HG03342 (cell line): ENCODE data around the gene PTPN1.
"Not testable (repeated sequence)": the region's sequence is repeated elsewhere in the genome, so short reads cannot be mapped to it uniquely, and the experiment has no call there.

ENCODE experiments used
- ATAC-seq: cut with Tn5 transposase; IDR thresholded peaks from one replicate; pipeline ENCODE4 v1.9.1; 2021; ENCODE audit warnings: mild to moderate bottlenecking, moderate library complexity; ENCODE audit not compliant: unreplicated experiment

The PTPN1 gene

DNA sequence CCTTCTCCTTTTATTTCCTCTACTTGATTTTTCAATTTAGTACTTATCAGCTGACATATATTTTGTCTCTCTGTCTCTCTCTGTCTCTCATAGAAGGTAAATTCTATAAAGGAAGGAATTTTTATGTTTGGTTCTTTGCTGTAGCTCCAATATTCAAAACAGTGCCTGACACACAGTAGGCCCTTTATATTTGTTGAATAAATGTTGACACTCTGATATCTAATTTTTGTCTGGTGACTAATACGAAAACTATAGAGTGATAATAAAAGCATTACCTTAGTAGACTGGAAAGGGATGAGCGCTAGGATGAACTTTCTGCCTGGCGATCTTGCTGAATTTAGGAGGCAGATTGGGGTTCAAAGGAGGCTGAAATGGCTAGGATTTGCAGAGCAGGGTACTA lies 42.8 kb downstream of the PTPN1 start:
- no peak for ATAC-seq

DNA sequence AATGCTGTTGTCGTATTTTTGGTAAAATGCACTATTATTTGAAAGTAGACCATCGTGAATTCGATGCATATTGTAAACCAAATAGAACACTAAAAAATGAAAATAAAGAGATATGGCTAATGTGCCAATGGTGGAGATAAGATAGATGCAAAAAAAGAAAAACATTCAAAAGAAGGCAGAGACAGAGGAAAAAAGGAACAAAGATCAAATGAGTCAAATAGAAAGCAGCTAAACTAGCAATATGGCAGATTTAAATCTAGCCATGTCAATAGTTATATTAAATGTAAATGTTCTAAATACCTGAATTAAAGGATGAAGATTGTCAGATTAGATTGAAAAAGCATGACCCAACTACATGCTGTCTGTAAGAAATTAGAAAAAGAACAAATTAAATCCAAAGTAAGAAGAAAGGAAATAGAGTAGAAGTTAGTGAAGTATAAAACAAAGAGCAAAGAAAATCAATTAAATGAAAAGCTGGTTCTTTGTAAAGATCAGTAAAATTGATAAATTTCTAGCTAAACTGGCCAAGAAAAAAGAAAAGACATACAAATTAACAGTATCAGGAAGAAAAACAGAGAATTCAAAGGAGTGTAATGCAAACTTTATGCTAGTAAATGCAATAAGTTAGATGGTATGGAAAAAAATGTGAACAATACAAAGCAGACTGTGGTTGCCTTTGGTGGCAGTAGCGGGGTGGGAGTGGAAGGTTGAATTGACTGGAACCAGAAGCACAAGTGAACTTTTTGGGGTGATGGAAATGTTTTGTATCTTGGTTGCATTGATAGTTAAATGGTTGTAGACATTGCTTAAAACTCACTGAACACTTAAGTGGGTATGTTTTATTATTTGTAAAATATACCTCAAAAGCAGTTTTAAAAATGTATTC lies 44.8 kb downstream of the PTPN1 start:
- no peak for ATAC-seq

GRCh38 chr20:50555662-50556061 lies 45.5 kb downstream of the PTPN1 start:
- ATAC-seq = no peak

- ATAC-seq = no peak
Measured at GRCh38 chr20:50557549-50558134, 47.5 kb downstream of the PTPN1 start.

GRCh38 chr20:50558483-50558925 lies 48.3 kb downstream of the PTPN1 start:
- no peak for ATAC-seq

DNA sequence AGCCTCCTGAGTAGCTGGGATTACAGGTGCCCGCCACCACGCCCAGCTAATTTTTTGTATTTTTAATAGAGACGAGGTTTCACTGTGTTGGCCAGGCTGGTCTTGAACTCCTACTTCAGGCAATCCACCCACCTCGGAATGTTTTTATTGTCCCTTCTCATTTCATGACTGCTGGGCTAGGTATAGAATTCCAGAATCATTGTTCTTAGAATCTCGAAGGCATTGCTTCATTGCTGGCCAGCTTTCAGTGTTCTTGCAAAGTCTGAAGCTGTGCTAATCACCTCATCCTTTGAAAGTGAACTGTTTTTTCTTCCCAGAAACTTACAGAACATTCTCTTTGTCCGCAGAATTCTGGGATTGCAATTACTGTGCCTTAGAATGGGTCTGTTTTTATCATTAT lies 49.0 kb downstream of the PTPN1 start:
- no peak for ATAC-seq

- ATAC-seq = no peak
Measured at GRCh38 chr20:50559856-50560638, 49.9 kb downstream of the PTPN1 start.

DNA sequence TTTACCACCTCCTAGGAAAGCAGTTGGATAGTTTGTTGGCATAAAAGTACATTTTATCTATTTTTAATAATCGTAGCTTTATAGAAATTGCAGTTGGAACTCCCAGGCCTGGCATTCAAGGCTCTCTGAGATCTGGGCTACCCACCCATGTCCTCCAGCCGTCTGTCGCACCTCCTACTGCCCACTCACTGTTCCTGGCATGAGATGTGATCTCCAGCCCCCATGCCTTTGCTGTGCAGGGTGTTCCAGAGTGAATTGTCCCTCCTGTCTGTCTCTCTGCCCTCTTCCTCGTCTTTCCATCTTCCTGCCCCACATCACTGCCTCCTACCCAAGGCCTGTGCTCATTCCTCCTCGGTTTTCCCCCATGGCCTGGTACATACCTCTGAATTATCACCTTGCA lies 50.7 kb downstream of the PTPN1 start:
- no peak for ATAC-seq

GRCh38 chr20:50561379-50562078 lies 51.3 kb downstream of the PTPN1 start:
- no peak for ATAC-seq

DNA sequence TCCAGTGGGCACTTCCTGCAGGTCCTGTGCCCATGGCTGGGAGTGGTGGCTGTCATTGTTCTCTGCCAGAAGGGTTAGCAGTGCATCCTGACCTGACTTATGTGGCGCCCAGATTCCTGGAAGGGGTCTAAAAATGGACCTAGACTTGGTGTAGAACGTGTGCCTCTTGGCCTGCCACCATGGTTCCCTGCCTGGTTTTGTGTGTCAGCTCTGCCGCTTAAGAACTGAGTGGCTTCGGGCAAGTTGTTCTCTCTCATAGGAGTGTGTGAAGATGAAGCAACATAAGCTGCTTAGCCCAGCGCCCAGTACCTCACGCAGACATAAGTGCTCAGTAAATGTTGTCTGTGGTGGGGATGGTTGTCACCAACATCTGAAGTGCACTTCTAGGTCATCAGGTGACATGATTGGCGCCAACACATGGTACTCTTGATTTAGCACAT lies 52.1 kb downstream of the PTPN1 start:
- ATAC-seq = no peak

DNA sequence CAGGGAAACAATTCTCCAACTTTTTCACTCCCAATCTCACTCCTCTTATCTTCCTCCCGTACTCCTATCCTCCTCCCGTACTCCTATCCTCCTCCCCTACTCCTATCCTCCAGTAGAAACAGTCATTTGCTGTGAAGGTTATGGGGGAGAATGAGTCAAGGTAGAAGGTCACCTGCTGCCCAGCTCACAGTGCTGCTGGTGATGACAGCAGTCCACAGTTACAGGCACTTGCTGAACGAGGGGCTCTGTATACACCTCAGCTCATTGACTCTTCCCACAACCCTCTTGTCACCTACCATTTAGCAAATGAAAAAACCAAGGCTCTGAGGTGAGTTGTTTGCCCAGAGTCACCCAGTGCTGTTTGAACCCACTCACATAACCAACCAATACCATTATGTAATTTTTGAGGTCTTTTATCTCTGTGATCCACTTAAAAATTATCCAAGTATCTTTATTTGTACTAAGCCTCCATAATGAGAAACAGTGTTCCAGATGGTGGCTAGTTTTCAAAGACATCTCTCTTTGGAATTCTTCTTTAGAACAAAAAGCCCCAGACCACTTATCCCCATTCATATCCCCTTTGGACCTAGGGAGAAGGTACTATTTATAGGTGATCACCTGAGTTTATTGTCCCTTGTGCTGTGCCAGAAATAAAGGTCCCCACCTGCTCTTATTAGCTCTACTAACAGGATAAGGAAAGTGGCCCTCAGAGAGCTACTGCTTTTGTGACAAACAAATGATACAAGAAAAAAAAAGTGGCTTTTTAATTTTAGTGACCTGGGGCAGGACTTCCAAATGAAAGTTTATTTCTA lies 53.2 kb downstream of the PTPN1 start:
- ATAC-seq = no peak

- no peak for ATAC-seq
Measured at GRCh38 chr20:50565383-50565782, 55.2 kb downstream of the PTPN1 start.

DNA sequence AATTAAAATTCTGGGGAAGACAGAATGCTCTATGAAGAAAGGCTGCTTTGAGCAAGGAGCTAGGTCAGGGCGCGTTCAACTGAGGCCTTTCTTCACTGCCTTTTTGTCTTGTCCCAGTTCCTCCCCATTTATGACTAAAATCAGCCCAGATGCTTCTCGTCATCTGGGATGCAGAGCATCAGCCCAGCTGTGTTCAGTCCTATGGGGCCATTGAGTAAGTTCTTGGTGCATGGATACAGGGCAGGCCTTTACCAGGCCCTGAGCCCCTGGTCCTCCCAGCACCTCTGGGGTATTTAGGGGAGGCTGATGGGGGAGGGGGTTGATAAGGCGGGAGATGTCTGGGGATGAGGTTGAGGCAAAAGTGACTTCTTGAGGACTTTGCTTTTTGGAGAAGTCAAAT lies 55.7 kb downstream of the PTPN1 start:
- ATAC-seq = no peak

DNA sequence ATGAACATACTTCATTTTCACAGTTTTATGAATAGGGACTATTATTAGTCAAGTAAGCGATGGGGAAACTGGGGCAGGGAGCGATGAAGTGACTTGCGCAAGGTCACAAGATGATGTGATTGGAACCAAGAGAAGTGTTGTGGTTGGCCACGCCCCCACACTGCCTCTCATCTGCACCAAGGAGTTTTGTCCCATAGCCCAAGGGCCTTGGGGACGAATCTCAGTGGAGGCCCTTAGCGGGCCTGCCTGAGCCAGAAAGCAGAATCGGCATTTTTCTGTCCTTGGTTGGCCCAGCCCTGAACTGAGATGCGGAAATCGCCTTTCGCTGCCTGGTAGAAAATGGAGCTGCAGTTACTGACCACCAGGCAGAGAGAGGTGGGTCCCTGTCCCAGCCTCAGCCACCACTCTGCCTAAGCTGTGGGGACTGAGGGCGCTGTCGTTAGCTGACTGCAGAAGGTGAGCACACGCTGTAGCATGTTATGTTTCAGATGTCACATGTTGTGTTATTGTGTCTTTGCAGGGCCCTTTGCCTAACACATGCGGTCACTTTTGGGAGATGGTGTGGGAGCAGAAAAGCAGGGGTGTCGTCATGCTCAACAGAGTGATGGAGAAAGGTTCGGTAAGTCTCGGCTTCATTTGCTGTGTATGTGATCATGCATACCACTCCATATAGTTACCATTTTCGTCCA lies 57.8 kb downstream of the PTPN1 start:
- no peak for ATAC-seq

DNA sequence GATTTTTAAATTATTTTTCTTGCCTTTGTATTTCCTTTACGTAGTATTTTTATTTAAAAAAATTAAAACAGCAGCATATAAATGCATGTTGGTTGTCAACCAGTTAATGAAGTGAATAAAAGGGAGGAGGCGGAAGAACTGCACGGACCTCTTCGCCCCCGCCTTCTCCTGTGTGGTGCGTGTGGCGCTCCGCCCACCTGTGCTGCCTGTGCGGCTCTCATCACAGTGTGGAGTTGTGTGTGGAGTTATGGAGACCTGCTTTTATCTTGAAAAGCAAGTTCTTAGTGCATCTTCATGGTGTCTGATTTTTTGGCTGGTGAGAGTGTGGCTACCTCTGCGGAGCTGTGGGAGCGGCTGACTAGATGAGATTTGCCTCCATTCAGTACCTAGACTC lies 58.4 kb downstream of the PTPN1 start:
- no peak for ATAC-seq

- ATAC-seq = not testable (repeated sequence)
Measured at GRCh38 chr20:50569487-50569863, 59.3 kb downstream of the PTPN1 start.

DNA sequence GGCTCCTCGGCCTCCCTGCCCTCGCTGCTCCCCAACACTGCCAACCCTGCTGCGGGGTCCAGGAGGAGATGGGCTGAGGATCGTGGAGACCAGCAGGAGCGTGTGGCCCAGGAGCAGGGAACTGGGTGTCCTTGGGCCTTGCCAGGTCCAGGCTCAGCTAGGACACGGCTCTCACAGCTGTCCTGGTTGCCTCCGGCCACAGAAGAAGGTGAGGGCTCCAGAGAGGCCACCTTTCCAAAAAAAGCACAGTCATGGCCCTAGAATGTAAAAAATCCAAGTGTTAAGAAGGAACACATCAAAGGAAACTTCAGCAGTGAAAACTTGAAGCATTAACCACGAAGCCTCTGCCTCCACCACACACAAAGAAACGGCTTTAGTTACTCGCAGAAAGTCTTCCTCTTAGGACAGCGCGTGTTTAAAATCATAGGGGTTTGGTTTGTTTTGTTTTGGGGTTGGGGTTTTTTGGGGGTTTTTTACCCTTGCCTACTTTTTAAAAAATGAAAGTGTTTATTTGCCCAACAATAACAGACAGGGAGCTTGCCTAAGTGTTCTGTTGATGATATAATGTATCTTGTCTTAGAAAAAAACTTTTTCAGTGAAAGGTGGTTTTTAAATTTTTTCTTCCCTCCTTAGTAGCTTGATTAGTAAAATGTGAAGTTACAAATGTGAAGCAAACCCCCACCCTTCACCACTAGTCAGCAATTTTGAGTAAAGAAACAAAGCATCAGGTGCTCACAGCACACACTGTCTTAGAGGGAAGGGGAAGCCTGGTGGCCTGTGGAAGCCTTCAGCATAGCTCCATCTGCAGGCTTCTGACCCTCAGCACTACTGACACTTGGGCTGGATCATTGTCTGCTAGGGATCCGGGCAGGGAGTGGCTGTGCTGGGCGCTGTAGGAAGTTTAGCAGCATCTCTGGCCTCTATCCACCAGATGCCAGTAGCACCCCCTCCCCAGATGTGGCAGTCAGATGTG lies 60.0 kb downstream of the PTPN1 start:
- ATAC-seq = no peak

DNA sequence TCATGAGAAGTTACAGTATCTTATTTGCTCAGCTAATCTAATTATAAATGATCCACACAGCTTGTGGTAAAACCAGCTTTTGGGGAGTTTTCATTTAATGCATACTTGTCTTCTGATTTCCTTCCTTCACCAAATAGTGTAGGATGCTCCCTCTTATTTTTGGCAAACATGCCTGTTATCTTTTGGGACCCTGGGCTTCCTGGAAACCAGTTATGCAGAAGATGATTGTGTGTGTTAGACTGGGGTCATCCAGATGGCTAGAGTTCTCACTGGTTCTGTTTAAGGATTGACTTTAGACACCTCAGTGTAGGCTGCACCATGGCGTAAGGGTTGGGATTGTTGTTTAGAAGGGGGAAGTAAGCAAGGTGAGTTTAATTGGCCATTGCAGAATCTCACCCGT lies 61.3 kb downstream of the PTPN1 start:
- no peak for ATAC-seq
